Body of pancreas (tissue), 4 donors: ENCODE results near the gene COLEC11. TPM values are rescaled to one million over a fixed set of nuclear protein-coding genes. Genes with fewer than 3 reads are reported as not detected.
"Not testable (repeated sequence)": the region's sequence is repeated elsewhere in the genome, so short reads cannot be mapped to it uniquely, and the experiment has no call there.

Experiments used
- ATAC-seq: fragments of 150-250 bp; one replicate; pipeline ENCODE4 v1.9.1; 2016
- DNase-seq, 4 donors: peaks; one replicate each; pipeline ENCODE4 v3.0.0-alpha.2; 2019
- H3K27ac ChIP-seq, 4 donors: fragments of 200-600 bp; sonication (generic); 1 replicate in 3 of 4; 2 replicates in 1 of 4; pipeline versions ENCODE4 v1.5.1 to v1.6.1; 2016 to 2019; ENCODE audit warnings: mild to moderate bottlenecking in 1 of 4, mixed read lengths in 1 of 4, moderate library complexity in 1 of 4
- H3K27me3 ChIP-seq, 2 donors: fragments of 200-600 bp; sonication (generic); one replicate each; pipeline ENCODE4 v1.6.0; 2016; ENCODE audit warnings: mild to moderate bottlenecking in 1 of 2
- H3K36me3 ChIP-seq, 2 donors: fragments of 200-600 bp; sonication (generic); replicated peaks in 1 of 2; 2 replicates each; pipeline ENCODE4 v1.5.1; 2016; ENCODE audit warnings: low read depth in 2 of 2; ENCODE audit not compliant: insufficient read depth in 1 of 2
- H3K4me1 ChIP-seq: fragments of 200-600 bp; sonication (generic); one replicate; pipeline ENCODE4 v1.6.0; 2016
- H3K4me3 ChIP-seq, 2 donors: fragments of 200-600 bp; sonication (generic); 1 replicate in 1 of 2; 2 replicates in 1 of 2; pipeline ENCODE4 v1.5.1; 2016 to 2019
- H3K9me3 ChIP-seq, 3 donors: fragments of 200-600 bp; sonication (generic); 1 replicate in 2 of 3; 2 replicates in 1 of 3; pipeline ENCODE4 v1.5.1; 2016
- CTCF ChIP-seq, 7 experiments: fragments of 450-650 bp in 4 of 7; fragments of 200-600 bp in 3 of 7; sonication (generic) in 3 of 7; IDR thresholded peaks; one replicate each; pipeline ENCODE4 v1.5.1; 2016 to 2019; ENCODE audit warnings: antibody characterized with exemption in 7 of 7
- POLR2A ChIP-seq, 3 donors: fragments of 450-650 bp; IDR thresholded peaks; one replicate each; pipeline ENCODE4 v1.6.1; 2016; ENCODE audit warnings: antibody characterized with exemption in 3 of 3, mild to moderate bottlenecking in 2 of 3
- WGBS, 2 donors: methylation state at CpG; one replicate each; pipeline ENCODE4 v1.1.5; 2017; 5-methylcytosine and 5-hydroxymethylcytosine counted together
- intact Hi-C: fragments of 100-400 bp; cut with DNase I; formaldehyde crosslinking; loops from one replicate; pipeline ENCODE4 v1.15.1; 2023
- total RNA-seq, 2 donors: library from RNA; depleted of rRNA; stranded (reverse); fragments of >200 nt; gene quantifications; one replicate each; pipeline ENCODE4 v1.1.0, GENCODE V29; 2016

COLEC11 gene
- total RNA-seq, 2 donors from 2014 or later = 11.5 to 15.3 TPM

- DNase-seq (no peak), ATAC-seq (no peak)
- intact Hi-C loops = no loop called here
- H3K27ac ChIP-seq = peak overlapping the region in 1 of 4 donors; percentile 32
- H3K4me3 ChIP-seq = no peak overlapping the region
- no peaks in the 10 kb centered on the region for H3K36me3 ChIP-seq
- H3K4me1 ChIP-seq = peaks cover 7% of the 10 kb centered on the region
- 80 to 82% methylated on average over 28 to 34 of the region's 37 CpGs for WGBS, 2 donors
- TF ChIP-seq CTCF (IDR thresholded peaks at IDR 0.05) (no peak), POLR2A (IDR thresholded peaks at IDR 0.05) (no peak)
- H3K9me3 ChIP-seq = no peaks in the 10 kb centered on the region
- H3K27me3 ChIP-seq = no peaks in the 10 kb centered on the region
Observed at GRCh38 chr2:3606370-3607201, 11.7 kb downstream of the COLEC11 start.

- ATAC-seq = no peak
- no peak for TF ChIP-seq CTCF (IDR thresholded peaks at IDR 0.05)
- no peak for TF ChIP-seq POLR2A (IDR thresholded peaks at IDR 0.05)
Observed at GRCh38 chr2:3608373-3609278, 13.7 kb downstream of the COLEC11 start.

GRCh38 chr2:3609279-3609673 is 14.4 kb downstream of the COLEC11 start:
- intact Hi-C loops, H3K4me1 ChIP-seq, H3K36me3 ChIP-seq, ATAC-seq, DNase-seq, H3K27me3 ChIP-seq, H3K4me3 ChIP-seq, H3K9me3 ChIP-seq, H3K27ac ChIP-seq: not testable (repeated sequence)
- 67 to 93% methylated on average over 4 of the region's 4 CpGs for WGBS, 2 donors

More at GRCh38 chr2:3608373-3609278, 13.7 kb downstream of the COLEC11 start:
- no peaks in the 10 kb centered on the region for H3K36me3 ChIP-seq
- no peak for DNase-seq
- 64% methylated on average over 19 of the region's 19 CpGs for WGBS, 2 donors
- H3K4me3 ChIP-seq = no peak overlapping the region
- no peaks in the 10 kb centered on the region for H3K27me3 ChIP-seq
- intact Hi-C loops = no loop called here
- no peak overlapping the region for H3K27ac ChIP-seq
- H3K4me1 ChIP-seq = peaks cover 7% of the 10 kb centered on the region
- no peaks in the 10 kb centered on the region for H3K9me3 ChIP-seq

- 68 to 82% methylated on average over 8 to 9 of the region's 9 CpGs for WGBS, 2 donors
- no peaks in the 10 kb centered on the region for H3K27me3 ChIP-seq
- DNase-seq (peak in 1 of 4 donors; percentile 6), ATAC-seq (no peak)
- no peak overlapping the region for H3K27ac ChIP-seq
- H3K4me3 ChIP-seq = no peak overlapping the region
- no peak for TF ChIP-seq CTCF (IDR thresholded peaks at IDR 0.05)
- TF ChIP-seq POLR2A (IDR thresholded peaks at IDR 0.05) = no peak
- H3K36me3 ChIP-seq = no peaks in the 10 kb centered on the region
- intact Hi-C loops = no loop called here
- H3K4me1 ChIP-seq = peaks cover 7% of the 10 kb centered on the region
- H3K9me3 ChIP-seq = no peaks in the 10 kb centered on the region
Observed at GRCh38 chr2:3610415-3610814, 15.5 kb downstream of the COLEC11 start.

GRCh38 chr2:3610881-3611505 is 16.1 kb downstream of the COLEC11 start:
- Histone ChIP-seq H3K4me3 (no peak overlapping the region), H3K9me3 (no peaks in the 10 kb centered on the region), H3K36me3 (no peaks in the 10 kb centered on the region), H3K4me1 (peaks cover 2% of the 10 kb centered on the region), H3K27ac (no peak overlapping the region), H3K27me3 (no peaks in the 10 kb centered on the region)
- intact Hi-C loops = no loop called here
- DNase-seq = peak in 1 of 4 donors; percentile 4
- TF ChIP-seq POLR2A (IDR thresholded peaks at IDR 0.05) = no peak
- 62 to 71% methylated on average over 23 of the region's 23 CpGs for WGBS, 2 donors
- no peak for ATAC-seq
